GM08714 (cell line): ENCODE data around the gene PLIN5.

Experiments used
- H3K4me3 ChIP-seq: fragments of 200-500 bp; sonication (Bioruptor generic); 2 replicates; pipeline ENCODE4 v1.5.1; 2014; ENCODE audit warnings: mild to moderate bottlenecking, low read length, inconsistent platforms
- ZNF274 ChIP-seq: IDR thresholded peaks from 2 replicates; pipeline ENCODE4 v1.6.1; 2012; ENCODE audit warnings: mild to moderate bottlenecking, low read depth, low read length

PLIN5 gene

DNA sequence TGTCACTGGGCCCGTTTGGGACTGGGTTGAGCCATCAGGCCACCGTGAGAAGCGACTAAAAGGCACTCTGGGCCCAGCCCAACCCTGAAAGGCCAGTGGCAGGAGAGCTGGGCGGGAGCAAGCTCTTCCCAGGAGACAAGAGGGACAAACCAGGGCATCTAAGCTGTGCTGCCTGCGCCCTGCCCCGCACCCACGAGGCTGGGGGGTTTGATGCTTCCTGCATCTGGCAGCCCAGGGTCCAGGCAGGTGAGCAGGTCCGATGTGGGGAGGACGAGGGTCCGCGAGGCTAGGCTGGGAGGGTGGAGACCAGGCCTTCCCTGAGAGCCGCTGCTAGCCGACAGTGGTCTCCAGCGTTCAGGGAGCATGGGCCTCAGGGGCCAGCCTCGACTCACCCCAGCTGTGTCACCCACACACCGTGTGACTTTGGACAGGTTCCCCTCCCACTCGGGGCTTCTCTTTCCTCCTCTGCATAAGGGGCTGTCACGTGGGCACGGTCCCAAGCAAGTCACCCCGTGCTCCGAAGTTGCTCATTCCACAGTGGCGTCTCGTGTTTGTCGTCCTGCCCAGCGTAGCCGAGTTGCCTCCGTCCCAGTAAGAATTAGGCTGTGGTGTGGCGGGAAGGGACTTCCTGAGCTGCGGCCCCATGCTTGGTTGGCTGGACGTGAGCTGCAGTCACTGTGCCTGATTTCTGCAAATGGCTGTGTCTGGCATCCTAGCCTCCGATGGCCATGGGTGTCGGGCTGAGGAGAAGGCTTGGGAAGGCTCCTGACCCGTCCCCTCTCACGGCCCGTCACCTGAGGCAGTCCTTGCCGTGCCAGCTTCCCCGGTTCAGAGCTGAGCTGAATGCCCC is 32.5 kb downstream of the PLIN5 start:
- no peak overlapping the region for H3K4me3 ChIP-seq
- TF ChIP-seq ZNF274 = no peak

DNA sequence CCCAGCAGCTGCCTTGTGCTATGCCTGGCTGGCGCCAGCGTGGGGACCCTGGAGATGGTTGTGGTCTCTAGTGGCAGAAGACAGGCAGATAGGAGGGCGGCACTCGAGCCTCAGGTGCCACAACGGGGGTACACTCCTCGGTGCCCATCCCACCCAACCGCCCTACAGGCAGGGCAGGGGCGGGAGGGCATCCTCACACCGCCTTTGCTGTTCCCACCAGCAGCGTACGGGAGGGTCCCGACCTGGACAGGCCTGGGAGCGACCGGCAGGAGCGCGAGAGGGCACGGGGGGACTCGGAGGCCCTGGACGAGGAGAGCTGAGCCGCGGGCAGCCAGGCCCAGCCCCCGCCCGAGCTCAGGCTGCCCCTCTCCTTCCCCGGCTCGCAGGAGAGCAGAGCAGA is 33.3 kb downstream of the PLIN5 start:
- TF ChIP-seq ZNF274 = no peak
- H3K4me3 ChIP-seq = no peak overlapping the region

DNA sequence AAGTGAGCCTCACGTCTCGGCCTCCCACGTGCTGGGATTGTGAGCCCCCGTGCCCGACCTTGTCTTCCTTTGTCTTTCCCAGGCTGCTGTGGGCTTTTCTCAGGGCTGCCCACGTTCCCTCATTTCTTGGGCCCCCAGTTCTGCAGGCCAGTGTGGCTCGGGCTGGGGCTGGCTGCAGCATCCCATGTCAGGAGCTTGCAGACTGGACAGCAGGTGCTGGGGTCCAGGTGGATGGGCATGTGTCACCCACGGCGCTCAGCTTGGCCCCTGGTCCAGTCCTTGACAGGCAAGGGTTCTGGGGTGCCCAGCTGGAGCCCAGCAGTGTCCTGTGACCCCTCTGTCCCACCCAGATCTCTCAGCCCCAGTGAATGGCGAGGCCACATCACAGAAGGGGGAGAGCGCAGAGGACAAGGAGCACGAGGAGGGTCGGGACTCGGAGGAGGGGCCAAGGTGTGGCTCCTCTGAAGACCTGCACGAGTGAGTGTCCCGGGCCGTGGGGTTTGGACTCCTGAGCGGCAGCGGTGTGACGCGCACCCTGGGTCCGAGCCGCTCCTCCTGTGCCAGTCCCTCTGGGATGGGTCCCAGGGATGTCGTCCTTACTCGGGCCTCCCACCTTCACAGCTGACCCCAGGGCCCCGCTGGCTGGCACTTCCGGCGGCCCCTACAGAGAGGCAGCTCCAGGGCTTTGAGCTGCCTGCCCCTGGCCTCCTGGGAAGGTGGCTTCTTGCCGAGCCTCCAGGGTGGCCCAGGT is 34.0 kb downstream of the PLIN5 start:
- H3K4me3 ChIP-seq = no peak overlapping the region
- no peak for TF ChIP-seq ZNF274

DNA sequence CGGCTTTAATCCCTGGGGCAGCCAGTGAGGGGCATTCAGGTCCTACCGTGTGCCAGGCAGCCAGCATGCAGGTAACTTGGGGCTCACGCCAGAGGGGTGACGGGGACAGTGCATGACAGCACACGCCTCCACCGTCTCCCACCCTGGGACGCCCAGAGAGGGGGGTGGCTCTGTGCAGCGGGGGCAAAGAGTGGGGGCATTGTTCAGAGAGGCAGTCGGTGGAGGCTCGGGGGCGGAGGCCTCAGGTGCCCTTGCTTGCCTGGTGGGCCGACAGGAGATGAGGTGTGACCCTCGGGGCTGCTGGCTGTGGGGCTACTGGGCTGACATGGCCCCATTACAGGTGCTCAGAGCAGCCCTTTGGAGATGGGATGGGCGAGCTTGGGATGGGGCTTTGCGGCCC is 35.2 kb downstream of the PLIN5 start:
- no peak for TF ChIP-seq ZNF274
- no peak overlapping the region for H3K4me3 ChIP-seq

DNA sequence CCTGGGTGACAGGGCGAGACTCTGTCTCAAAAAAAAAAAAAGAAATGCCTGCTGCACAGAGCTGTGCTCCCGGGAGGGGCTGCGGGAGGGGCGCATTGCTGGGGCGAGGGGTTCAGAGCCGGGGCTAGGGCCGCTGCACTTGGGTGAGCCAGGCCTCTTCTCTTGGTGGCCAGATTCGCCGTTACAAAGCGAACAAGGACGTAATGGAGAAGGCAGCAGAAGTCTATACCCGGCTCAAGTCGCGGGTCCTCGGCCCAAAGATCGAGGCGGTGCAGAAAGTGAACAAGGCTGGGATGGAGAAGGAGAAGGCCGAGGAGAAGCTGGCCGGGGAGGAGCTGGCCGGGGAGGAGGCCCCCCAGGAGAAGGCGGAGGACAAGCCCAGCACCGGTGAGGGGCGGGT is 35.7 kb downstream of the PLIN5 start:
- H3K4me3 ChIP-seq = no peak overlapping the region
- TF ChIP-seq ZNF274 = no peak

DNA sequence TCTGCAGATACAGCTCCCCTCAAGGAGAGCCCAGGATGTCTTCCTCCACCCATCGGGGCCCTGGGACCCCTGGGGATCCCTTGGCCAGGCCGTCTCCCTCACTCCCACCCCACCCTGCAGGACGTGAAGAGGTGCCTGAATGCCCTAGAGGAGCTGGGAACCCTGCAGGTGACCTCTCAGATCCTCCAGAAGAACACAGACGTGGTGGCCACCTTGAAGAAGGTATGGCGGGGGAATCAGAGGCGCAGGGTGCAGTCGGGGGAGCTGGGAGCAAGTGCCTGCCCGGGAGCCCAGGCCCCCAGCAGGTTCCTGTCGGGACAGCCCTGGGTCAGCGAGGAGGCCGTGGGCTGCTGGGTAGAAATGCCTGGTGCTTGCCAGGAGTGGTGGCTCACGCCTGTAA is 36.3 kb downstream of the PLIN5 start:
- no peak overlapping the region for H3K4me3 ChIP-seq
- no peak for TF ChIP-seq ZNF274

DNA sequence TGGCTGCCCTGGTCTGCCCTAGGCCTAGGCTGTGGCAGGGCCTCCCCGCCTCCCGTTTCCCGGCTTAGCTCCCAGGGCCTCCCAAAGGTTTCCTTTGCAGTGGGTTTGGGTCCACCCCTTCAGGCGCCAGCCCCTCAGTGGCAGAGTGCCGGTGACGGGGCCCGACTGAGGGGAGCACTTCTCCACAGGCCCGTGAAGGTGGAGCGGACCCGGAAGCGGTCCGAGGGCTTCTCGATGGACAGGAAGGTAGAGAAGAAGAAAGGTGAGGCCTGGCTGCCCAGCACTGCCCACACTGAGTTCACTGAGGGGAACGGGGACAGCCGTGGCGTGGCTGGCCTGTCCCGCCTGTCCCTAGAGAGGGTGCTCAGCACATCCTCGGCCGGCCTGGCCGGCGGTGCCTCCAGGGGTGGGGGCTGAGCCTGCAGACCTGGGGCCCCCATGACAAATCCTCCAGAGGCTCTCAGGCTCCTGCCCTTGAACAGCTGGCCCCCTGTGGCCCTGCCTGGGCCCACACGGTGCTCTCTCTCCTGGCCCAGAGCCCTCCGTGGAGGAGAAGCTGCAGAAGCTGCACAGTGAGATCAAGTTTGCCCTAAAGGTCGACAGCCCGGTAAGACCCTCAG is 37.1 kb downstream of the PLIN5 start:
- H3K4me3 ChIP-seq = no peak overlapping the region

DNA sequence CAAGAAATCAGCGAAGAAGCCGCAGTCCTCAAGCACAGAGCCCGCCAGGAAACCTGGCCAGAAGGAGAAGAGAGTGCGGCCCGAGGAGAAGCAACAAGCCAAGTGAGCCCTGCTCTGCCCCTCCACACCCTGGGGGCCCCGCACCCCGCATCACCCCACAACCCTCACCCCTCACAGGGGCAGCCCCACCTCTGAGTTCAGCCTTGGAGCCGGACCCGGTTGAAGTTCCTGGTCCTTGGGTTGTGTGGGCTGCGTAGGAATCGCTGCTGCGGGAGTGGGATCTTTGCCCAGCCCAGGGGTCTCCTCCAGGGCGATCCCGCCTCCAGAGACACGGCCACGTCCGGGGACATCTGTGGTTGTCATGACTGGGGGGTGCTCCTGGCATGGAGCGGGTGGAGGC is 38.7 kb downstream of the PLIN5 start:
- TF ChIP-seq ZNF274 = no peak
- H3K4me3 ChIP-seq = no peak overlapping the region

More for the DNA sequence above, 37.1 kb downstream of the PLIN5 start:
- no peak for TF ChIP-seq ZNF274

DNA sequence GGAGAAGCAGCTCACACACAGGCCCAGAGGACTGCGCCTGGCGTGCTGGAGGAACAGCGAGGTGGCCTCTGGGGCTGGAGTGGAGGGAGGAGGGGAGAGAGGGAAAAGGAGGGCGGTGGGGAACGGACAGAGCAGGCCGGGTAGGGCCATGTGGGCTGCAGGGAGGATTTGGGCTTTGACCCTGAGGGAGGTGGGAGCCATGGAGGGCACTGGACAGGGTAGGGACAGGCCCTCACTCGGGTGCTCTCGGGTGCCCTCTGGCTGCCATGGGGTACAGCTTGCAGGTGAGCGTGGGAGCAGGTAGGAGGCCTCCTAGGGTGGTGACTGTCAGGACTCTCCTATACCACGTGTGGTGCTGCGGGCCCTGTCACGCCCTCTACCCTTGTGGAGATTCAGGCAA is 39.6 kb downstream of the PLIN5 start:
- TF ChIP-seq ZNF274 = no peak
- no peak overlapping the region for H3K4me3 ChIP-seq

DNA sequence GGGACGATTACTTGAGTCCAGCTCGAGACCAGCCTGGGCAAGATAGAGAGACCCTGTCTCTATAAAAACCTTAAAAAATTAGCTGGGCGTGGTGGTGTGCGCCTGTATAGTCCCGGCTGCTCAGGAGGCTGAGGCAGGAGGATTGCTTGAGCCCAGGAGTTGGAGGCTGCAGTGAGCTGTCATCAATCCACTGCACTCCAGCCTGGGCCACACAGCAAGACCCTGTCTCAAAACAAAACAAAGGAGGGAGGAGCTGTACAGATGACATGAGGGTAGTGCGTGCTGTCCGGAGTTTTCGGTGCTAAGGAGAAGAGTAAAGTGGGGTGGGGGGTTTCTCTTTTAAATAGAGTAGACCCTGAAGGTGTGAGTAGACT is 40.3 kb downstream of the PLIN5 start:
- no peak for TF ChIP-seq ZNF274
- H3K4me3 ChIP-seq = no peak overlapping the region

DNA sequence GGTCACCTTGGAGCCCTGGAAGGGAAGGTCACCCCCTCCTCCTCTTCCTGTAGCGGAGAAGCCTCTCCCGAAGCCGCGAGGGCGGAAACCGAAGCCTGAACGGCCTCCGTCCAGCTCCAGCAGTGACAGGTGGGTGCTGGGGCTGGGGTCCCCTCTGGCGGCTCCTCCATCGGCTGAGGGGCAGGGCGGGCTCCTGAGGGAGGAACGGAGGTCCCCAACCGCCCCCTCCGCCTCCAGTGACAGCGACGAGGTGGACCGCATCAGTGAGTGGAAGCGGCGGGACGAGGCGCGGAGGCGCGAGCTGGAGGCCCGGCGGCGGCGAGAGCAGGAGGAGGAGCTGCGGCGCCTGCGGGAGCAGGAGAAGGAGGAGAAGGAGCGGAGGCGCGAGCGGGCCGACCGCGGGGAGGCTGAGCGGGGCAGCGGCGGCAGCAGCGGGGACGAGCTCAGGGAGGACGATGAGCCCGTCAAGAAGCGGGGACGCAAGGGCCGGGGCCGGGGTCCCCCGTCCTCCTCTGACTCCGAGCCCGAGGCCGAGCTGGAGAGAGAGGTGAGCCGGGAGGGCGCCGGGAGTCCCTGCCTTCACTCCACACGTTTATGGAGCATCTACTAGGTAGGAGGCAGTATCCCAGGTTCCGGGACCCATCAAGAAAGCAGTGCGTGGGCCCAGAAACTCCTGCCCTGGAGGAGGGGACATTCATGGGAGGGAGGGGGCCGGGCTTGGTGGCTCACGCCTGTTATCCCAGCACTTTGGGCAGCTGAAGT is 40.9 kb downstream of the PLIN5 start:
- no peak for TF ChIP-seq ZNF274

DNA sequence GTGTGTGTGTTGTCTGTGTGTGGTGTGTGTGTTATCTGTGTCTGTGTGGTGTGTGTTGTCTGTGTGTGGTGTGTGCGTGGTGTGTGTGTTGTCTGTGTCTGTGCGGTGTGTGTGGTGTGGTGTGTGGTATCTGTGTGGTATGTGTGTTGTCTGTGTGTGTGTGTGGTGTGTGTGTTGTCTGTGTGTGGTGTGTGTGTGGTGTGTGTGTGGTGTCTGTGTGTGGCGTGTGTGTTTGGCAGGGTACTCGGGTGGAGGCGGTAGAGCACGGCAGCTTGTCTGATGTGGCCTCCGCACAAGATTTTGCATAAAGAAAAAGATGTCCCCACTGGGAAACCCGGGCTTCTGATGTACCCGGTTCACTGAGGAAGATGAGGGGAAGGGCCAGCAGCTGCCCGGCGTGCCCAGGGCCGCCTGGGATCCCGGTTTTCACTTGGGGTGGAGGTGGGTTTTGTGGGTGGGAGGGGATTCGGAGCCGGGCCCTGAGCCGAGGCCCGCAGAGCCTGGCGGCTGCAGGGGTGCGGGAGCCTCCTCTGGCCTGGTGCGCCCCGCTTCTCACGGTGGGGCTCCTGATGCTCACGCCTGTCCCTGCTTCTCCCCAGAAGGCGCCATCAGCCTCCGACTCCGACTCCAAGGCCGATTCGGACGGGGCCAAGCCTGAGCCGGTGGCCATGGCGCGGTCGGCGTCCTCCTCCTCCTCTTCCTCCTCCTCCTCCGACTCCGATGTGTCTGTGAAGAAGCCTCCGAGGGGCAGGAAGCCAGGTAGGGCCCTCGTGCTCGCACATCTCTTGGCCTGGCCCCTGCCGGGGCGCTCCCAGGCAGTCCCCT is 41.7 kb downstream of the PLIN5 start:
- TF ChIP-seq ZNF274 = no peak
- no peak overlapping the region for H3K4me3 ChIP-seq

More for the DNA sequence above, 40.9 kb downstream of the PLIN5 start:
- no peak overlapping the region for H3K4me3 ChIP-seq

DNA sequence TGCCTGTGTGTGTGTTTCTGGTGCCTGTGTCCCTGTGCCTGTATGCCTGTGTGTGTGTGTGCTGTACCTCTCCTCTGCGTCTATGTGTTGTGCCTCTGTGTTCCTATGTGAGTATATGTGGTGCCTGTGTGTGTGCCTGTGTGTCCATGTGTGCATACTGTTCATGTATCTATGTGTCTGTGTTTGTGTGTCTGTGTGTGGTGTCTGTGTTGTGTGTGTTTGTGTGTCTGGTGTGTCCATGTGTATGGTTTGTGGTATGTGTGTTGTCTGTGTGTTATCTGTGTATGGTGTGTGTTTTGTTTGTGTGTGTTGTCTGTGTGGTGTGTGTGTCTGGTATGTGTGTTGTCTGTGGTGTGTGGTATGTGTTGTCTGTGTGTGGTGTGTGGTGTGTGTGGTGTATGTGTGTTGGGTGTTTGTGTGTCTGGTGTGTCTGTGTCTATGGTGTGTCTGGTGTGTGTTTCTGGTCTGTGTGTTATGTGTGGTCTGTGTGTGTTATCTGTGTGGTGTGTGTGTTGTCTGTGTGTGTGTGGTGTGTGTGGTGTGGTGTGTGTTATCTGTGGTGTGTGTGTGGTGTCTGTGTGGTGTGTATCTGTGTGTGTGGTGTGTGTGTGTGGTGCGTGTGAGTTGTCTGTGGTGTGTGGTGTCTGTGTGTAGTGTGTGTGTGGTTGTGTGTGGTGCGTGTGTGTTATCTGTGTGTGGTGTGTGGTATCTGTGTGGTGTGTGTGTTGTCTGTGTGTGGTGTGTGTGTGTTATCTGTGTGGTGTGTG is 42.5 kb downstream of the PLIN5 start:
- no peak for TF ChIP-seq ZNF274
- H3K4me3 ChIP-seq = no peak overlapping the region

DNA sequence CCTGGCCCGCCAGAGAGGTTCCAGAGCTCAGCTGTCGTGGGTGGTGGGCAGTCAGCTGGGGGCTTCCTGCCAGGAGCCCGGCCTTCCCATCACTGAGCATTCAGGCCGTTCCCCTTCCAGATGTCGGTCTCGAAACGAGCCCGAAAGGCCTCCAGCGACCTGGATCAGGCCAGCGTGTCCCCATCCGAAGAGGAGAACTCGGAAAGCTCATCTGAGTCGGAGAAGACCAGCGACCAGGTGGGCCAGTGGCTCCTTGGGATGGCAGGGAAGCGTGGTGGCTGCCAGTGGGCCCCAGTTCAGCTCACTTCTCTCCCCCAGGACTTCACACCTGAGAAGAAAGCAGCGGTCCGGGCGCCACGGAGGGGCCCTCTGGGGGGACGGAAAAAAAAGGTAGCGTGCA is 43.6 kb downstream of the PLIN5 start:
- no peak for TF ChIP-seq ZNF274
- no peak overlapping the region for H3K4me3 ChIP-seq
